Astrocyte of the spinal cord (primary cell): ENCODE measurements around the gene PATJ.
"Not testable (repeated sequence)": the region's sequence is repeated elsewhere in the genome, so short reads cannot be mapped to it uniquely, and the experiment has no call there.

Experiments used
- DNase-seq: peaks from one replicate; pipeline ENCODE4 v3.0.0; 2011; ENCODE audit warnings: low read depth, low spot score
- H3K4me3 ChIP-seq: 2 replicates; pipeline ENCODE4 v1.5.1; 2011; ENCODE audit warnings: low read depth, mild to moderate bottlenecking, low read length, moderate library complexity
- in situ Hi-C: cut with HindIII; loops from 2 replicates; pipeline ENCODE4 v1.10.0; 2017; ENCODE audit warnings: low sequenced_read_pairs
- TF ChIP-seq, protein P1 (sequence below): IDR thresholded peaks from 2 replicates; pipeline ENCODE4 v1.5.1; 2012; ENCODE audit warnings: low read depth, mild to moderate bottlenecking, low read length, inconsistent platforms

The PATJ gene

GRCh38 chr1:62210960-62211359 is 468.7 kb downstream of the PATJ start:
- TF ChIP-seq, protein P1, sequence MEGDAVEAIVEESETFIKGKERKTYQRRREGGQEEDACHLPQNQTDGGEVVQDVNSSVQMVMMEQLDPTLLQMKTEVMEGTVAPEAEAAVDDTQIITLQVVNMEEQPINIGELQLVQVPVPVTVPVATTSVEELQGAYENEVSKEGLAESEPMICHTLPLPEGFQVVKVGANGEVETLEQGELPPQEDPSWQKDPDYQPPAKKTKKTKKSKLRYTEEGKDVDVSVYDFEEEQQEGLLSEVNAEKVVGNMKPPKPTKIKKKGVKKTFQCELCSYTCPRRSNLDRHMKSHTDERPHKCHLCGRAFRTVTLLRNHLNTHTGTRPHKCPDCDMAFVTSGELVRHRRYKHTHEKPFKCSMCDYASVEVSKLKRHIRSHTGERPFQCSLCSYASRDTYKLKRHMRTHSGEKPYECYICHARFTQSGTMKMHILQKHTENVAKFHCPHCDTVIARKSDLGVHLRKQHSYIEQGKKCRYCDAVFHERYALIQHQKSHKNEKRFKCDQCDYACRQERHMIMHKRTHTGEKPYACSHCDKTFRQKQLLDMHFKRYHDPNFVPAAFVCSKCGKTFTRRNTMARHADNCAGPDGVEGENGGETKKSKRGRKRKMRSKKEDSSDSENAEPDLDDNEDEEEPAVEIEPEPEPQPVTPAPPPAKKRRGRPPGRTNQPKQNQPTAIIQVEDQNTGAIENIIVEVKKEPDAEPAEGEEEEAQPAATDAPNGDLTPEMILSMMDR = no peak
- no peak for DNase-seq
- in situ Hi-C loops = no loop called here
- no peak overlapping the region for H3K4me3 ChIP-seq

- H3K4me3 ChIP-seq = no peak overlapping the region
- TF ChIP-seq, protein P1 = no peak
- in situ Hi-C loops = no loop called here
- DNase-seq = no peak
Measured at GRCh38 chr1:62212411-62212810, 470.1 kb downstream of the PATJ start.

GRCh38 chr1:62213075-62213914 is 471.0 kb downstream of the PATJ start:
- in situ Hi-C loops = no loop called here
- TF ChIP-seq, protein P1 = no peak
- no peak overlapping the region for H3K4me3 ChIP-seq
- no peak for DNase-seq

GRCh38 chr1:62218604-62219003 is 476.3 kb downstream of the PATJ start:
- TF ChIP-seq, protein P1 = no peak
- no peak for DNase-seq
- H3K4me3 ChIP-seq = no peak overlapping the region
- in situ Hi-C loops = no loop called here

DNA sequence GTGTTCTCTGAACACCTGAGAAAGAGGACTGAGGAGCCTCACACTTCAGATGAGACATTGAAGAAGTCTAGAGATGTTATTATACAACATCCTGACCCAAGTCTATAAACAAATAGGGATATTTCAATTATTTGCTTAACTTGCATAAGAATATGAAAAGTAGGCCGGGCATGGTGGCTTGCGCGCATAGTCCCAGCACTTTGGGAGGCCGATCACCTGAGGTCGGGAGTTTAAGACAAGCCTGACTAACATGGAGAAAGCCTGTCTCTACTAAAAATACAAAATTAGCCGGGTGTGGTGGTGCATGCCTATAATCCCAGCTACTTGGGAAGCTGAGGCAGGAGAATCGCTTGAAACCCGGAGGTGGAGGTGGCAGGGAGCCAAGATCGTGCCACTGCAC is 478.2 kb downstream of the PATJ start:
- H3K4me3 ChIP-seq, in situ Hi-C loops, DNase-seq: not testable (repeated sequence)

GRCh38 chr1:62221171-62221570 is 478.9 kb downstream of the PATJ start:
- DNase-seq = no peak
- in situ Hi-C loops = no loop called here
- no peak overlapping the region for H3K4me3 ChIP-seq
- TF ChIP-seq, protein P1 = no peak

GRCh38 chr1:62222321-62222720 is 480.0 kb downstream of the PATJ start:
- DNase-seq = no peak
- in situ Hi-C loops = no loop called here
- H3K4me3 ChIP-seq = no peak overlapping the region
- TF ChIP-seq, protein P1 = no peak
